GM12873 (cell line): ENCODE measurements around the gene SUGP1.

Experiments
- TF ChIP-seq, protein P1 (sequence below): IDR thresholded peaks from 2 replicates; pipeline ENCODE4 v1.5.1; 2012; ENCODE audit warnings: low read depth, mild to moderate bottlenecking, moderate library complexity, low read length, control low read depth; ENCODE audit not compliant: insufficient read depth; ENCODE audit errors: missing control alignments

SUGP1 gene

DNA sequence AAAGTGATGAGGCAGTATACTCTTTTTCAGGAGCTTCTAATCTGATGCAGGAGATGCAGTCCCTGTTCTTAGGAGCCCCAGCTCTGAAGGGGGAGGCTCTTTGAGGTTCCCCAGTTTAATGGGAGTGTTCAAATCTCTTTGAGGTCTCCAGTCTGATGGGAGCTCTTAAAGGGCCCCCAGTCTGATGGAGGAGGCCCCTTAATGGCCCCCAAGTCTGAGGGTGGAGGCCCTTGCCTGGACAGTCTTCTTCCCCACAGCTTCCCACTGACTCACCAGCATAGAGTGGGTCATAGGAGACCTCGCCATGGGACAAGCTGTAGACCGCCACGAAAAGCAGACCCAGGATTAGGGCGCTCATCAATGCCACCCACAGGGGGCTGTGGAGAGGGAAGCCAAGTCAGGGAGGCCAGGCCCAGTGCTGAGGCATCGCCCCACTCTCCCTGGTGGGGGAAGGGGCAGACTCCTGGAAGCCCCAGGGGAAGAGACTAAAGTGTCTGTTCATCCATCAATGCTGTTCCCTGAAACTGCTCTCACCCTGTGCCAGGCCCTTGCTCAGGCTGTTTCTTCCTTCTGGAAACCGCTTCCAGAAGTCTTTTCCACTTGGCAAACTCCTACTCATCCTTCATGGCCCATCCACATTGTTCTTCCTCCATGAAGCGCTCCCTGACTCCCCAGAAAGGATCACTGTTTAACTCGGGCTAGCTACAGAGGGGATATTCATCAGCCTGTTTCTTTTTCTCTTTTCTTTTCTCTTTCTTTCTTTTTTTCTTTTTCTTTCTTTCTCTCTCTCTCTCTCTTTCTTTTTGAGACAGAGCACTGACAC lies 49.3 kb downstream of the SUGP1 start:
- TF ChIP-seq, protein P1, sequence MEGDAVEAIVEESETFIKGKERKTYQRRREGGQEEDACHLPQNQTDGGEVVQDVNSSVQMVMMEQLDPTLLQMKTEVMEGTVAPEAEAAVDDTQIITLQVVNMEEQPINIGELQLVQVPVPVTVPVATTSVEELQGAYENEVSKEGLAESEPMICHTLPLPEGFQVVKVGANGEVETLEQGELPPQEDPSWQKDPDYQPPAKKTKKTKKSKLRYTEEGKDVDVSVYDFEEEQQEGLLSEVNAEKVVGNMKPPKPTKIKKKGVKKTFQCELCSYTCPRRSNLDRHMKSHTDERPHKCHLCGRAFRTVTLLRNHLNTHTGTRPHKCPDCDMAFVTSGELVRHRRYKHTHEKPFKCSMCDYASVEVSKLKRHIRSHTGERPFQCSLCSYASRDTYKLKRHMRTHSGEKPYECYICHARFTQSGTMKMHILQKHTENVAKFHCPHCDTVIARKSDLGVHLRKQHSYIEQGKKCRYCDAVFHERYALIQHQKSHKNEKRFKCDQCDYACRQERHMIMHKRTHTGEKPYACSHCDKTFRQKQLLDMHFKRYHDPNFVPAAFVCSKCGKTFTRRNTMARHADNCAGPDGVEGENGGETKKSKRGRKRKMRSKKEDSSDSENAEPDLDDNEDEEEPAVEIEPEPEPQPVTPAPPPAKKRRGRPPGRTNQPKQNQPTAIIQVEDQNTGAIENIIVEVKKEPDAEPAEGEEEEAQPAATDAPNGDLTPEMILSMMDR, result no peak

DNA sequence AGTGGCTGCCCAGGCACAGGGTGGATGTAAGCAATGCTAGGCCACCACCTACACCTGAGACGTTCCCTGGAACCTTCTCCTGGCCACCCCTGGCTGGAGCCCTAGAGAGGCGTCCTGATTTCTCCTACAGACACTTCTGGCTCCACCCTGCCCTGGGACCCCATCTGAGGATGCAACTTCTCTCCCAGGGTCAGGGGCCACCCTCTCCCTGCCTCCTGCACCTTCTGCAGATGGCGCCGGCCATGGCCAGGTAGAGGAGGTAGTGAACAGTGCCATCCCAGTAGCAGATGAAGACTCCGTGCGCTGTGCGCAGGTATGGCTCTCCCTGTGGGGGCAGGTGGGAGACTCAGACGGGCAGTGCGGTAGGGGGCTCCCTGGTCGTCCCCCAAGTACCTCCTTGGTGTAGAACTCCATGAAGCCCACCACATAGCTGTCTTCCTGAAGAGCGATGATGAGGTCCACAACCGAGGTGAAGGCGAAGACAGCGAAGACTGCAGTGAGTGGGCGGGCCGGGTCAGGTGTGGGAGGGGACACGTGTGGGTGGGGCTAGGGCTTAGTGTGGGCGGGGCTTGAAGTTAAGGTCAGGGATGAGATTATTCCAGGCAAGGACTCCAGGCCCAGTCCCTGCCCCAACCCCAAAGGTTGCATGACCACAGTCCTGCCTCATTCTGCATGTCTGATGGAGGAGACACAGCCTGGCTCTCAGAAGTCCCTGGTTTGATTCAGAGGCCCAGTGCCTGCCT lies 50.2 kb downstream of the SUGP1 start:
- TF ChIP-seq, protein P1, result no peak

DNA sequence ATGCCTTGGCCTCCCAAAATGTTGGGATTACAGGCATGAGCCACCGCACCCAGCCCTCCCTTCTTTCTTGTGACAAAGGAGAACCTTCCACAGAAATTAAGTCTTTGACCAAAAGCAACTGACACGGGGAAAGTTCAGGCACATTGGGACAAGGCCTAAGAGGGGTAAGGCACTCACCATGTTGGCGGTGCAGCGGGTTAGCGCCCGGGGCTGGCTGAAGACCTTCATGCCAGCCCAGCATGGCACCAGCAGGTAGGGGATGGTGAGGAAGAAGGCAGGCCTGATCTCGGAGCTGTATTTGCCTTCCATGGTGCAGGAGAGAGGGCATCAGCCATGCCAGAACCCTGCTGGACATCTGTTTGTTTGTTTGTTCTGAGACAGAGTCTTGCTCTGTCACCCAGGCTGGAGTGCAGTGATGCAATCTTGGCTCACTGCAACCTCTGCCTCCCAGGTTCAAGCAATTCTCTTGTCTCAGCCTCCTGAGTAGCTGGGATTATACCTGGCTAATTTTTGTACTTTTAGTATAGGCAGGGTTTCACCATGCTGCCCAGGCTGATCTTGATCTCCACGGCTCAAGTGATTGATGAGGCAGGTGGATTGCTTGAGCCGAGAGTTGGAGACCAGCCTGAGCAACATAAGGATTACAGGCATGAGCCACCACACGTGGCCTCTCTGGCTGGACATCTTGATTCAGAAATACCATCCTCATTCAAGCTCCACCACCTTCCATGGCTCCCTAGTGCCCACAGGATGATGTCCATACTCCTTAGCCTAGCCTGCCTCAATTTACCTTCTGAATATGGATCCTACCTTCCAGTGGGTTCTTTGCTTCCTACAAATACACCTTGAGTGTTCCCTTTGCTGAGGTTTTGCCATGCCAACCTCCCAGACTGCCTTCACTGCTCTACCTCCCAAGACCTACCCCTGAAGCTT lies 51.6 kb downstream of the SUGP1 start:
- TF ChIP-seq, protein P1, result no peak

DNA sequence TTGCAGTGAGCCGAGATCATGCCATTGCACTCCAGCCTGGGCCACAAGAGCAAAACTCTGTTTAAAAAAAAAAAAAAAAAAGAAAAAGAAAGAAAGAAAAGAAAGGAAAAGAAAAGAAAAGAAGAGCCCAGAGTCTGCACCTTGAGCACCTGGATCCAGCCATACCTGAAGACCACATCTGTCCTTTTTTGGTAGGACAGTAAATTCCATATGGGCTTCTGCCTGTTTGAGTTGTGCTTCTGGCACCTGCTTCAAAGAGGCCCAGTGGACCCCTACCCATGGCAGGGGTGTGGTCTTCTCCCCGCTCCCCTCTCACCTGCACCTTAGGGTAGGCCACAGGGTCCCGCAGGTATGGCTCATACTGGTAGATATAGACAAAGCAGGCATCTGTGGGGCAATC lies 53.0 kb downstream of the SUGP1 start:
- TF ChIP-seq, protein P1, result no peak

DNA sequence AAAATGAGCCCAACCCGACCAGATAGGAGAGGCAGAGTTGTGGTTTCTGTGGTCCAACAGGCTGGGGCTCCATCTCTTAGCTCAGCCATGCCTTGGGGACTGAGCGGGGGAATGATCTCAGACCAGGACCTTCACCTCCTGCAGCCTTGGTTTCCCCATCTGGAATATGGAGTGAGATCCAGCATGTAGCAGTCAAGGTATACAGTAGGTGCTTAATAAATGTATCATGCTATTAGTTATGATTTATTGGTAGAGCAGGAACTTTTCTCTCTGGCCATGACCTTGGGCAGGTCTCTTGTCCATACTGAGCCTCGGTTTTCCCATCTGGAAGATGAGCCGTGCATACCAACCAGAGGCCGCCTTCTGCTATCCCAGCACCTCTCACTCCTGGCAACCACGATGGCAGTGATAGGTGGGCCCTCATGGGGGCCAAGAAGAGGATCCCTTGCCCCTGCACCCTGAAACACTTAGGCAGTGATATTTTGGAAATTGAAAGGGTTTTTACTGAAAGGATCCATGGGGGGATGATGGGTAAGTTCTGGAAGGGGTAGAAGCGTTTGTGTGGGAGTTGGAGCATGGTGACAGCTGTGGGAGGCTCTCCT lies 56.3 kb downstream of the SUGP1 start:
- TF ChIP-seq, protein P1, result no peak

DNA sequence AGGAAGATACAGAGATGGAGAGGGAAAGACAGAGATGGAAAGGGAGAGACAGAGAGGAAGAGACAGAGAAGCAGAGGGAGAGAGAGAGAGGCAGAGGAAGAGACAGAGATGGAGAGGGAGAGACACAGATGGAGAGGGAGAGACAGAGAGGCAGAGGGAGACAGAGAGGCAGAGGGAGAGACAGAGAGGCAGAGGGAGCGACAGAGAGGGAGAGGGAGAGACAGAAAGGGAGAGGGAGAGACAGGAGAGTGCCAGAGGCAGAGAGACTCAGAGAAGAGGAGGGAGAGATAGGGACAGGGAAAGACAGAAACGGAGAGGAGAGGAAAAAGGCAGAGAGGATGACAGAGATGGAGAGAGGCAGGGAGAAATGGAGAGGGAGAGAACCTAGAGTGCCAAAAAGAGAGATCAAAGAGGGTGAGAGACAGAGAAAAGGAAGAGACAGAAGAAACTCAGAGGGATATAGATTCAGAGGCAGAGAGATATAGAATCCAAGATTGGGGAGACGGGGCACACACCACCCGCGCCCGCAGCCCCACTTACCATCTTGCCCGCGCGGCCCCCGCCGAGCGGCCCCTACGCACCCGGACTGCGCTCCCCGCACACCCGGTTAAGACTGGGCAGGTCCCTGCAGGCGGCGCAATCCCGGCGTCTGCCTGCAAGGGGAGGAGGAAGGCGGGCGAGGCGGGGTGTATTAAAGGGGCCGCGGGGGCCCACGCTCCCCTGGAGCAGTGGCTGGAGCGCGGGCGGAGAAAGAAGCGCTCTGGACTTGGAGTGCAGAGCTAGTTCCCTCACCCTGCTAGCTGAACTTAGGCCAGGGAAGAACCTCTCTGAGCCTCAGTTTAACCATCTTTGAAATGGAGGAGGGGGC lies 57.9 kb downstream of the SUGP1 start:
- TF ChIP-seq, protein P1, result no peak
